GM18520 (cell line): ENCODE data around the gene ARMC6.

Source experiments
- ATAC-seq: cut with Tn5 transposase; IDR thresholded peaks from one replicate; pipeline ENCODE4 v1.9.1; 2021; ENCODE audit not compliant: unreplicated experiment

The ARMC6 gene

DNA sequence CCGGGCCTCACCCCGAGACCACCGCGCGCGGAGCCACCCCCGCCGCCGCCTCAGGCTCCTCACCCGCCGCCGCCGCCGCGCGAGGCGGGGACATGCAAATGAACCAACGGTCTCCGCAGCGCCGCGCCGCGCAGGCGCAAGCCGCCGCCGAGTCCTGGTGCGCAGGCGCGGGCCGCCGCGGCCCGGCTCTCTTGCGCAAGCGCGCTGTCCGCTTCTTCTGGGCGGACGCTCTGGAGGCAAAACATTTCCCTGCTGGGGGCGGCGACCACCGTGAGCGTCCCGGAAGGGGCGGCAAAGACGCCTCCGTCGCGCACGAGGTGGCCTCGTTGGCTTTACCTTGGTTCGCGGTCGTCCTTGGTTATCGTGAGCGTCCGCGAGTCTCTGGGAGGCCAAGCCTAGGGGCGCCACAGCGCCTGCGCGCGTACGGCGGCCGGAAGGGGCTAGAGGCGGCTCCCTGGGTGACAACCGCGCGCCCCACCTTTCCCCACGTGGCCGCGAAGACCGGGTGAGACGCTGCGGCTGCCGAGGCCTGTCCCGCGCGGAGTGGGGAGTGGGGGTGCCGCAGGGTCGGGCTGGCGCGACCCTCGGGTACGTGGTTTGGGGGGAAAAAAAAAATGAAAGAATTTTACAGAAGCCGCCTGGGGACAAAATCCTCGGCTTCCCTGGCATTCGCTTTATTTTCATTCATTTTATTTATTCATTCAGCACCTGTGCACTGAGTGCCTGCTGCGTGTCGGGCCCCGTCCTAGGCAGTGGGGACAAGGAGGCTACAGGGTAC lies at the start of gene ARMC6, which contains the start of gene SUGP2:
TSS of gene ARMC6 (plus strand) at position 178 of the 778 bp plus-strand sequence. CDS start 607 bp downstream, outside the sequence.
TSS of gene SUGP2 (minus strand) at position 92 of the 778 bp plus-strand sequence. CDS start 2,446 bp downstream, outside the sequence.
- ATAC-seq: peak; percentile 58

- no peak for ATAC-seq
Observed at GRCh38 chr19:18984251-18984650, 49.2 kb upstream of the ARMC6 start.

DNA sequence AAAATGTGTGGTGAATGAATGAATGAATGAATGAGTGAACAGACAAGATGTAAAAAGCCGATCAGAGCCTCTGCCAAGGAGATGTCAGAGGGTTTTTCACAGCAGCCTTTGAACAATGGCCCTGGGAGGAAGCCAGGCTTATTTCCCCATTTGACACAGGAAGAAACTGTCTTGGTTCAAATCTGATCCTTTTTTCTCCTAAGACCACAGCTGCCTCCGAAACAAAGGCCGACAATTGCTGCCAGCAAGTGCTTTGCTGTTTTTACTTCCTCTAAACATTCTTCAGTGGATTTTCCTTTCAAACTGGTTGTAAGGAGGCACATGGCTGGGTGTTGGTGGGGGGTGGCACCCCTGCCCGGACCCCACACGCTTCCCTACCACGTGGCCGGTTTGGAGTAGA lies 48.1 kb upstream of the ARMC6 start:
- ATAC-seq: no peak

DNA sequence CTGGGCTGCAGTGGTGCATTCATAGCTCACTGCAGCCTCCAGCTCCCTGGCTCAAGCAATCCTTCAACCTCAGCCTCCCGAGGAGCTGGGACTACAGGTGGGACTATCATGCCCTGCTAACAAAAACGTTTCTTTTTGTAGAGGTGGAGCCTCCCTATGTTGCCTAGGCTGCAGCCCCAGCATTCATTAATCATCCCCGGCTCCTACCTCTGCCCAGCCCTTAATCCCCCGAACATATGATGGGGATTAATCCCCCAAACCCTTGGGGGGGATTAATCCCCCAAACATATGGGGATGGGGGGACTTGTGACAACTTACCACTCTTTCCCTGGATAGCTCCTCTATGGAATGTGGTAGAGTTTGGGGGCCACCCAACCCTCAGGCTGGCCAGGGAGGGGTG lies 45.9 kb upstream of the ARMC6 start:
- ATAC-seq: no peak

- no peak for ATAC-seq
Observed at GRCh38 chr19:18989316-18989715, 44.1 kb upstream of the ARMC6 start.

- ATAC-seq: no peak
Observed at GRCh38 chr19:18990128-18990708, 43.2 kb upstream of the ARMC6 start.

GRCh38 chr19:18991006-18991405 lies 42.4 kb upstream of the ARMC6 start:
- no peak for ATAC-seq

DNA sequence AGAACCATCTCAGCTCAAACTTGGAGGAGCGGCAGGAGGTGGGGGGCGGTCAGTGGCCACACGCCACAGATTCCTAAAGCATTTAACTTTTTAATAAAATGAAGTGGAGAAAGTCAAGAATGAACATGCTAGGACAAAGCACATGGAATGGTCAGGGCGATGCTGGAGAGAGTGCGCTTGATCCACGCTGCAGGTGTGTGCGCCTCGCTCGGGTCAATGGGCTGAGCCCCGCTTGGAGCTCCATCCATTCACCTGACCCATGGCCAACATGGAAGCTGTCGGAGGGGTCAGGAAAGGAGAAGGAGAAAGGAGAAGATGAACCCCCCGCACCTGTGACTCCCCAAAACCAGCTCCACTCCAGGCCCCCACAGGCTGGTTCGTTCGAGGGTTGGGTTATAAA lies 41.9 kb upstream of the ARMC6 start:
- ATAC-seq: no peak

DNA sequence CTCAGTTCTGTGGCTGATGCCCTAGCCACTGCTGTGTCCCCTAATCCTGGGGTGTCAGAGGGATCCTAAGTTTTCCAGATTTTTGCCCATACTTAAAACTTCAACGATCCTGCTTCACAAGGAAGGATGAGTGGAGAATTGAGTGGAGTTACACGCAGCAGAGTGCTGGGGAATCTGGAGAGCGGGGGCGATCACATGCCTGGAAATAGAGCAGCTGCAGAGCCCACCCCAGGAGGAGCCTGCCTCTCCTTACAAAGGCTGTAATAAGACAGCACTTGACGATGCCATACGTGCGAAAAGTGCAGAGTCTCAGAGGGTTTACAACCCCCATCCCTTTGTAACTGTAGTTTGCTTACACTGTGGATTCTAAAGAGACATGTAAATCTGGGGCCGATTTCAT lies 40.7 kb upstream of the ARMC6 start:
- ATAC-seq: no peak

DNA sequence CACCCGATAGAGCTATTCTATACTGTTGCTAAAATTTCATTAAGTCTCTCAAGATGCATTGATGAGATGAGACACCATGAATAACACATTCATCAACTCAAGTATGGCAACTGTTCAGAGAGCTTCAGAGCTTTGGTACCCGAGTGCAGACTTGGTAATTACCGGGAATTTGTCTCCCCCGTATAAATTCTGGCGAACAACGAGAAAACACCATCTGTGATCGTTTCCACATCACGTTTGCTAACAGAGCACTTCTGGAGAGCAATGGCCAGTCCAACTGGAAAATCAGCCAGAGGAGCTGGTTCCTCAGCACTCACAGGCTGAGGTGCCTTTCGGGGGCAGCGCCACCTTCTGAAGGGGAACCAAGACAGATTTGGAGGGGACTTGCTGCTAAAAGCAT lies 40.3 kb upstream of the ARMC6 start:
- no peak for ATAC-seq

- ATAC-seq: no peak
Observed at GRCh38 chr19:18995804-18996241, 37.6 kb upstream of the ARMC6 start.

GRCh38 chr19:18996351-18996750 lies 37.1 kb upstream of the ARMC6 start:
- no peak for ATAC-seq

DNA sequence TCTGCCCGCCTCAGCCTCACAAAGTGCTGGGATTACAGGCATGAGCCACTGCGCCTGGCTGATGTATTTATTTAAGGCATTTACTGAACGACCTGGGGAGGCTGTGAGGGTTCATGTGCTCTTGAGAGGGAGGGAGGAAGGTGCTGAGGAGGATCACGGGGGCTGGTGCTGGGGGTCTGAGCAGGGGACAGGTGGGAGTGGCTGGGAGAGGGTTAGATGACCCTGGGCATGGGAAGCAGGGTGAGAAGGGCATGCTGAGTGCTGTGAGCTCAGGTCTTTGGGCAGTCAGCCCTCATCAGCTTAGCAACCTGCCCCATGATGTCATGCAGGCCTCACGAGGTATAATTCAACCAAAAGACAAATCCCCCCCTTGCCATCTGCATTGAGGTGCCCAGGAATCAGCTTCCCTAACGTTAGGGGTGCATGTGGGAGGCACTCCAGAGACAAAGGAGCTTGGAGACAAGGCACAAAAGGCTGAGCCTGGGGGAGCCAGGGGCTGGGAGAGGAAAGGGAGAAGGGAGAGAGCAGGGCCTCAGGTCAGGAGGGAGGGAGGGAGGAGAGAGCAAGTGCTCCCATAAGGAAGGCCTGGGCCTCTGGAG lies 36.5 kb upstream of the ARMC6 start:
- ATAC-seq: no peak

DNA sequence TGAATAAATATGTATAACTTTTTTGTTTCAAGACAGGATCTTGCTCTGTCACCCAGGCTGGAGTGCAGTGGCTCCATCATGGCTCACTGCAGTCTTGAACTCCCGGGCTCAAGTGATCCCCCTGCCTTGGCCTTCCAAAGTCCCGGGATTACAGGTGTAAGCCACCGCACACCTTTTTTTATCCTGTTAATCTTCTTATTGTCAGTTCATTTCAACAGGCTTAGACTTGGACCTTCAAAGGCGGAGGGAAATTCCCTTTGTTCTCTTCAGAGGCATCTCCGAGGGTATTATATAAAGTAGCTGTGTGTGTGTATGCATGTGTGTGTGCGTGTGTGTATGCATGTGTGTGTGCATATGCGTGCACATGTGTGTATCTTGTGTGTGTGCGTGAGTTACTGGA lies 35.1 kb upstream of the ARMC6 start:
- ATAC-seq: no peak

GRCh38 chr19:18999016-18999758 lies 34.2 kb upstream of the ARMC6 start:
- ATAC-seq: no peak

GRCh38 chr19:18999896-19000620 lies 33.3 kb upstream of the ARMC6 start:
- ATAC-seq: no peak

DNA sequence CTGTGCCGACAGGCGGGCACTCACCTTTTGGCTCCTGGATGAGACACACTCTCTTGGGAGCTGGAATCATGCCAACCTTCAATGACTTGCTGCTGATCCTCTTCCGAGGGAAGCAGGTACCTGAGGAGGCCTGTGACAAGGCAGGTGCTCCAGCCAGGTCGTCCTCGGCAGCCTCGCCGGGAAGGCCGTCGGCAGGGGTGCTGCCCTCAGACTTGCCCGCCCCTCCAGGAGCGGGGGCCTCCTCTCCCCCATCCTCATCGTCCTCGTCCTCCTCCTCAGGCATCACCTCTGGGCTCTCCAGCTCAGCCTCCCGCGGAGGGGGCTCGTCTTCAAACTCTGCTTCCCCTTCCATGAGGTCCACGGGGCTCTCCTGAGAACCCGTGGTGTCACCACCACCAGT lies 29.3 kb upstream of the ARMC6 start:
- ATAC-seq: no peak

DNA sequence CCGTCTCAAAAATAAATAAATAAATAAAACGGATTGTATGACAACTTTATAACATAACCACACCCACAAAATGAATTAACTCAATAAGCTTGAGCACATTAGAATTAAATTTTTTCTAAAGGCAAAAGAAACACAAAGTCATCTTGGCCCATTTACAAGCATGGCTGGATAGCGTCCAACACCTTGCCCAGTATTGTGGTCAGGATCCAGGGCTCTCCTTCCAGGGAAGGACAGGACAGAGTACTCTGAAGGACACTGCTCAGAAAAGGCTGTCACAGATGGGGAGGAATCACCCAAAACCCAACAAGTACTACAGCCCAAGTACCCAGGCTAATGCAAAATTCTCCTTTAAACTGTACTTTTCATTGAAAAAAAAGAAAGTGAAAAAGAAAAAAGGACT lies 27.2 kb upstream of the ARMC6 start:
- no peak for ATAC-seq

DNA sequence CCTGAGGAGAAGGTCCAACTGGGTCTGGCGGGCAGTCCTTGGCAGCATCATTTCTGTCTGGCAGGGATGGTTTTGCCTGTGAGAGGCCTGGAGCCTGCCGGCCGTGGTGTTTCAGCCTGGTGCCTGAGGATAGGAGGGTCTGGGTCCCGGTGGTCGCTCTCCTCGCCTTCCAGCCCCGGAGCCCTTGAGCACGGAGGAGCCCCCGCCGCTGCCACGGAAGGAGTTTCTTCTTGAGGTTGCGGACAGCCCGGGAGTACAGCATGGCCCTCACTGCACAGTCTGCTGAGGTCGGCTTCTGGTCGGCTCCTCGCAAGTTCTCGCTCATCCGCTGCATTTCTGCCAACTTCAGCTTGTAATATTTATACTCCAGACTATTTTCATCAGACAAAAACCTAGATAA lies 23.5 kb upstream of the ARMC6 start:
- ATAC-seq: no peak

DNA sequence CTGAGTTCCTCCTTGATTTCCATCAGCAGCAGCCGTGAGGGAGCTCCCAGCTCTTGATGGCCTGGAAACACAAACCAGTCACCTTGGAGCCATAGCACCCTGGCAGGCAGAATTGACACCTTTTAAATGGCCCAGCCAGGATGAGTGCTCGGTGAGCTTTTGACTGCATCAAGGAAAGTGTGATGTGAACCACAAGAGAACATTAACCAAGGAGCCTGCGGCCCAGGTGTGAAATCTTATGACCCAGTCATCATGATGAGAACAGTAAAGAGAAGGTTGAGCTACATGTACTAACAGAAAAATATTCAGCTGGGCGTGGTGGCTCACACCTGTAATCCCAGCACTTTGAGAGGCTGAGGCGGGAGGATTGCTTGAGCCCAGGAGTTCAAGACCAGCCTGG lies 22.9 kb upstream of the ARMC6 start:
- no peak for ATAC-seq

- ATAC-seq: no peak
Observed at GRCh38 chr19:19021115-19021514, 12.3 kb upstream of the ARMC6 start.
